ENCODE measurements around the gene HSPG2.
"Not testable (repeated sequence)": the region's sequence is repeated elsewhere in the genome, so short reads cannot be mapped to it uniquely, and the experiment has no call there.

Gene HSPG2

GRCh38 chr1:21932127-21932526 lies 5.0 kb downstream of the HSPG2 start:
- no peak for DNase-seq (ENCODE audit: low read depth in 3 of 3)

- no peak for DNase-seq (ENCODE audit: low read depth in 3 of 3)
Measured at GRCh38 chr1:21931171-21932093, 5.7 kb downstream of the HSPG2 start.

- DNase-seq (ENCODE audit: low read depth in 3 of 3) = no peak
Measured at GRCh38 chr1:21930629-21931170, 6.4 kb downstream of the HSPG2 start.

- DNase-seq (ENCODE audit: low read depth in 3 of 3) = no peak
Measured at GRCh38 chr1:21930080-21930571, 7.0 kb downstream of the HSPG2 start.

- DNase-seq (ENCODE audit: low read depth in 3 of 3) = no peak
Measured at GRCh38 chr1:21927533-21928237, 9.4 kb downstream of the HSPG2 start.

- no peak for DNase-seq (ENCODE audit: low read depth in 3 of 3)
Measured at GRCh38 chr1:21926814-21927532, 10.1 kb downstream of the HSPG2 start.

- DNase-seq (ENCODE audit: low read depth in 3 of 3) = no peak
Measured at GRCh38 chr1:21926065-21926464, 11.0 kb downstream of the HSPG2 start.

GRCh38 chr1:21925334-21925940 lies 11.7 kb downstream of the HSPG2 start:
- DNase-seq (ENCODE audit: low read depth in 3 of 3) = no peak

- no peak for DNase-seq (ENCODE audit: low read depth in 3 of 3)
Measured at GRCh38 chr1:21924503-21925005, 12.6 kb downstream of the HSPG2 start.

GRCh38 chr1:21922090-21923013 lies 14.8 kb downstream of the HSPG2 start:
- DNase-seq (ENCODE audit: low read depth in 3 of 3) = no peak

- no peak for DNase-seq (ENCODE audit: low read depth in 3 of 3)
Measured at GRCh38 chr1:21921100-21921875, 15.8 kb downstream of the HSPG2 start.

- no peak for DNase-seq (ENCODE audit: low read depth in 3 of 3)
Measured at GRCh38 chr1:21919520-21919919, 17.6 kb downstream of the HSPG2 start.

GRCh38 chr1:21917239-21917631 lies 19.9 kb downstream of the HSPG2 start:
- DNase-seq (ENCODE audit: low read depth in 3 of 3) = not testable (repeated sequence)

GRCh38 chr1:21916447-21917238 lies 20.5 kb downstream of the HSPG2 start:
- DNase-seq (ENCODE audit: low read depth in 3 of 3) = no peak

- no peak for DNase-seq (ENCODE audit: low read depth in 3 of 3)
Measured at GRCh38 chr1:21914880-21915640, 22.1 kb downstream of the HSPG2 start.

GRCh38 chr1:21914450-21914849 lies 22.7 kb downstream of the HSPG2 start:
- DNase-seq (ENCODE audit: low read depth in 3 of 3) = no peak

GRCh38 chr1:21913763-21914162 lies 23.3 kb downstream of the HSPG2 start:
- DNase-seq (ENCODE audit: low read depth in 3 of 3) = no peak

- no peak for DNase-seq (ENCODE audit: low read depth in 3 of 3)
Measured at GRCh38 chr1:21913258-21913657, 23.9 kb downstream of the HSPG2 start.
